ENCODE data around the gene AKIRIN2. TPM values are rescaled to one million over a fixed set of nuclear protein-coding genes. Genes with fewer than 3 reads are reported as not detected.

AKIRIN2 gene
- total RNA-seq, 1 donor from 2014 or later: 35.6 TPM

DNA sequence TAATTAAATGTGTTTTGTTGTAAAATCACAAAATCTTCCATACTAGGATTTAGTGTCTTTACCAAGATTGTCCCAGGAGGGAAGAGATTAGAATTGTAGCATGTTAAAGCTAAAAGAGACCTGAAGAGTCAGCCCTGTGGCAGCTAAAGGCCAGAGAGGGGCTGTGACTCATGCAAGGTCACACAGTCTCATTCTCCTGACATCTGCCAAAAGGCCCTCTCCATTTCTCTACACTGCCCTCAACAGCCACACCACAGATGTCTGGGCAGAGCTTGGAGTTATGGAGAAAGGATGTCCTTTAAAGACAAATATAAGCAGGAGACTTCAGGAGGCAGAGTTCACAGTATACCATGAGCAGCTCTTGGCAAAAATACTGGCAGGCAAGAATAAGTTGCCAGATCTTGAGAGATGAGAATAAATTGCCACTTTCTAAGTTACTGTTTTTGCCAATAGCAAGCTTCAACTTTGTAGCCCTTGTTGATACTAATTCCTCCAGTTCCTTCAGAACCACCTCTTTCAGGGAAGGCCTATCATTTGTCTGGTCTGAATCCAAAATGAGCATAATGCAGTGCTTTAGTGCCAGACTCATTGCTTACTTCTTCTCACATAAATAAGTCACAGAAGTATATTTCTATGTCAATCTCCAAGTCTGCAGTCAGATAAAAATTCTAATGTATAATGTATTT lies 41.7 kb downstream of the AKIRIN2 start:
- intact Hi-C loops (cut with micrococcal nuclease): no loop called here

GRCh38 chr6:87658516-87658915 lies 43.5 kb downstream of the AKIRIN2 start:
- intact Hi-C loops (cut with micrococcal nuclease): no loop called here

DNA sequence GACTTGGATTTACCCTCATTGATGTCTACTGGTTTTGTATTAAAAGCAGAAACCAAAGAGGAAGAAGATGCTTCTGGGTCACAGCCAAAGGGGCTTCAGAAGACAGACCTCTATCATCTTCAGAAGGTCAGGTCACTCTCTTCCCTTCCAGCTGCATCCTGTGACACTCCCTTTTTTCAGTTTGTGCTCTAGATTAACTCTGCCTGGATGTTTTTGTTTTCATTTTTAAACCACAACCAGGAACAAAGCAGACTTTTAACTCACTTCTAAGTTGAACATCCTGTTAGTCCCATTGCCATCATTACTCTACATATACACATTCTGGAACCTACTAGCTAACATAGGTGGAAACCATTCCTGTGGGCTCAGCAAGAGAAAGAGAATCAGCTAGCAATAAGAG lies 45.2 kb downstream of the AKIRIN2 start:
- intact Hi-C loops (cut with micrococcal nuclease): loop anchor here (1.0 to 2.0 kb wide), 2 partner anchors 12 to 46 kb away; partner anchors contain the start of gene AKIRIN2

- intact Hi-C loops (cut with micrococcal nuclease): loop anchor here (2.0 kb wide), 1 partner anchor 47 kb away; the partner anchor contains the start of gene AKIRIN2
Observed at GRCh38 chr6:87655824-87656223, 46.2 kb downstream of the AKIRIN2 start.

- intact Hi-C loops (cut with micrococcal nuclease): no loop called here
Observed at GRCh38 chr6:87654875-87655454, 47.1 kb downstream of the AKIRIN2 start.

- intact Hi-C loops (cut with micrococcal nuclease): no loop called here
Observed at GRCh38 chr6:87654122-87654521, 47.9 kb downstream of the AKIRIN2 start.

DNA sequence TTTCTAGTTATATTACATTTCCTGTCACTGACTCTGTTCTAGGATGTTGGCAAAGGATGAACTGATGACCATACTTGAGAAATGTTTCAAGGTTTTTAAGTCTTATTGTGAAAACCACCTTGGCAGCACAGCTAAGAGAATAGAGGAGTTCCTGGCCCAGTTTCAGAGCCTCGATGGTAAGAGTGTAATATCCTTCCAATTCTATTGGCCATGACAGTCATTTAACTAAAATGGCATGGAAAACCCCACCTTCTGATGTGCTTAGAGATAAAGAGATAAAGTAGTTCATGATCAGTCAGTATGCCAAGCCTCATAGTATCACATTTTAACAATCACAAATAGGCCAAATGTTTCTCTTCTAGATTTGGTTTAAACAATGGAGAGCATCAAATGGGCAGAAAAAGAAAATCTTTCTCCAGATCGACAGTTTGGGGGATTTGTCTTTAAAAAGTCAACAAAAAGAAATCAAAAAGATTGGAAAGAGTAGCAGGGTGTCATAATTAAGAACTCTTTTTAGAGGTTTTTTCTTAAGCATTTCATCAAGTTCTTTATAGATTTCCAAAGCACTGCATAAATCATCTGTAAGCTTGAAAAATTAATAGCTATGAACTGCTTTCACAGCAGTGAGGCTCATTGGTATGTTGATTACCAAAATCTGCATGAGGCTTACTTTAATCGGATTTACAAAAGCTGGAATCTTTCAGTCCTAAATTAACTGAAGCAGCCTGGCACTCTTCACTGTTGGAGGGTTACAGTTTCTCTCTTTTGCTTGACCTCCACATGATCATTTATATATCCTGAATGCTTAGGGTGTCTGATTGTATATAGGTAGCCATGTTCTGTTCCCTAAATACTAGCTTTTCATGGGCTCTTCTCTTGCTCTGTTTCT lies 48.7 kb downstream of the AKIRIN2 start:
- intact Hi-C loops (cut with micrococcal nuclease): loop anchor here (1.0 to 2.0 kb wide), 3 partner anchors 8 to 181 kb away; partner anchors contain the start of genes ORC3 and SLC35A1

DNA sequence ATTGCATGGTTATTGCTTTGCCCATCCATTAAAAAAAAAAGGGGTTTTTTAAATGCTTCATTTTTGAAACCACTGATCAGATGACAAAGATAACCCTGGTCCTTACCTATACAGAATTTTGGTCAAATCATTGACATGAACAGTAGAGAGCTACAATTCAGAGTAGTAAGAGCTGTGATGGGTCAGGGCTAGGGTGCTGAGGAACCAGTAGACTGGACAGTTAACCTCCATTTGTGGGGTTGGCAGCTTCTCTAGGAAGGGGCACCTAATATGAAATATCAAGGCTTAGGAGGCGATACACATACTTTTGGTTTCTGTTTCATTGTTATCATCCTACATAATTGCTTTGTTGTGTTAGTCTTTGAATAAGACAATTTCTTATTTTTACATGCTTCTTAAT lies 57.0 kb downstream of the AKIRIN2 start:
- intact Hi-C loops (cut with micrococcal nuclease): loop anchor here (1.0 kb wide), 4 partner anchors 8 to 55 kb away; partner anchors contain the start of gene ORC3

- intact Hi-C loops (cut with micrococcal nuclease): no loop called here
Observed at GRCh38 chr6:87641065-87641692, 60.9 kb downstream of the AKIRIN2 start.

DNA sequence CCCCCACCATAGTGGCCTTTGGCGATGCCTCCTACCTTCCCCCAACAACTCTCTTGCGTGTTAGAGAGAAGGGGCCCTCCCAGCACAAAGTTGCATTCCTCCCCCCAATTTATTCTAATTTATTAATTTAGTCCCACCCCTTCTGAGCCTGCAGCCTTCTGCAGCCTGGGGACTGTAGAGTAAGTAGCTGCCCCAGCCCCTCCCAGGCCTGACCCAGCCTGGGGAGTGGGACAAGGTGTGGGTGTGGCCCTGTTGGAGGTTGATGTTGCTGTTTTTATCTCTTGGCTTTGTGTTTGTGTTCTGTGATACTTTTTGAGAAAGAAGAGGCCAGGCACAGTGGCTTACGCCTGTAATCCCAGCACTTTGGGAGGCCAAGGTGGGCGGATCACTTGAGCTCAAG lies 62.7 kb downstream of the AKIRIN2 start:
- intact Hi-C loops (cut with micrococcal nuclease): no loop called here

- intact Hi-C loops (cut with micrococcal nuclease): no loop called here
Observed at GRCh38 chr6:87637106-87637505, 64.9 kb downstream of the AKIRIN2 start.

DNA sequence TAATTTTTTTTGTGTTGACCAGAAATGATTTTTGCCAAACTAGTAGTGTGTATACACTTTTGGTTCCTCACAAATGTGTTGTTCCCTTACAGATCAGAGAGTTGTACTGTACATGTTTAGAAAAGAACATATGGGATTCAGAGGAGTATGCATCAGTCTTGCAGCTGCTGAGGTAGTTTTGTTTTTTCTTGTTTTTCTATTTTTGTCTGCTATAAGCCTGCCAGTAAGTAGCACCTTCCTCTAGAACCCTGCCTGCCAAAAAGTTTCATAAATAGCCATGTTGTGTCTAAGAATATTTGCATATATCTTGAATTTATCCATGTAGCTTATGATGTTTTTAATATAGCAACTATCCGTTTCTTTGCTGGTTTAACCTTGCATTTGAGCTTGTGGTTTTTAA lies 65.7 kb downstream of the AKIRIN2 start:
- intact Hi-C loops (cut with micrococcal nuclease): no loop called here

GRCh38 chr6:87633851-87634250 lies 68.2 kb downstream of the AKIRIN2 start:
- intact Hi-C loops (cut with micrococcal nuclease): no loop called here

DNA sequence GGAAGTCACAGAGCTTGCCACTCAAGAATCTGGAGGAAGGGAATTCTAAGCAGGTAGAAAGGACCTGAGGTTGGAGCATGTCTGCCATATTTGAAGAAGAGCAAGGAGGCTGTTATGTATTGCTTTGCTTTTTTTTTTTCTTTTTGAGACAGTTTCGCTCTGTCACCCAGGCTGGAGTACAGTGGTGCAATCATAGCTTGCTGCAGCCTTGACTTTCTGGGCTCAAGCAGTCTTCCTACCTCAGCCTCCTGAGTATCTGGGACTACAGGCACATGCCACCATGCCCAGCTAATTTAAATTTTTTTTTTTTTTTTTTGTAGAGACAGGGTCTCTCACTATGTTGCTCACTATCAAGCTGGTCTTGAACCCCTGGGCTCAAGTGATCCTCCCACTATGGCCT lies 71.3 kb downstream of the AKIRIN2 start:
- intact Hi-C loops (cut with micrococcal nuclease): no loop called here

- intact Hi-C loops (cut with micrococcal nuclease): no loop called here
Observed at GRCh38 chr6:87628881-87629280, 73.2 kb downstream of the AKIRIN2 start.

- intact Hi-C loops (cut with micrococcal nuclease): no loop called here
Observed at GRCh38 chr6:87628424-87628823, 73.6 kb downstream of the AKIRIN2 start.

Other genes starting within 250 kb of the AKIRIN2 start
- 12.2 and 13.6 TPM in 2 replicates for gene SLC35A1, start 229.3 kb downstream of the AKIRIN2 start, total RNA-seq
- gene RARS2, start 112.2 kb downstream of the AKIRIN2 start, total RNA-seq: 25.5 and 27.6 TPM in 2 replicates
- gene ORC3, start 112.1 kb downstream of the AKIRIN2 start, total RNA-seq: 32.9 and 35.1 TPM in 2 replicates

Data from T-helper 1 cell treated with Interleukin-12 subunit alpha and Interleukin-12 subunit beta and Interleukin-4 antibody, amounts not matched to agents 30 ng/mL and 1 ng/mL, for 36 hours (primary cell).